ENCODE results near the gene MICAL3. TPM values are rescaled to one million over a fixed set of nuclear protein-coding genes. Genes with fewer than 3 reads are reported as not detected.

MICAL3 gene
- total and polyA plus RNA-seq, 9 of the 15 experiments (the other 6 are each of a cell fraction or from before 2014, with no cell fraction given), result 0.53 to 32.1 (median 12.3) TPM

DNA sequence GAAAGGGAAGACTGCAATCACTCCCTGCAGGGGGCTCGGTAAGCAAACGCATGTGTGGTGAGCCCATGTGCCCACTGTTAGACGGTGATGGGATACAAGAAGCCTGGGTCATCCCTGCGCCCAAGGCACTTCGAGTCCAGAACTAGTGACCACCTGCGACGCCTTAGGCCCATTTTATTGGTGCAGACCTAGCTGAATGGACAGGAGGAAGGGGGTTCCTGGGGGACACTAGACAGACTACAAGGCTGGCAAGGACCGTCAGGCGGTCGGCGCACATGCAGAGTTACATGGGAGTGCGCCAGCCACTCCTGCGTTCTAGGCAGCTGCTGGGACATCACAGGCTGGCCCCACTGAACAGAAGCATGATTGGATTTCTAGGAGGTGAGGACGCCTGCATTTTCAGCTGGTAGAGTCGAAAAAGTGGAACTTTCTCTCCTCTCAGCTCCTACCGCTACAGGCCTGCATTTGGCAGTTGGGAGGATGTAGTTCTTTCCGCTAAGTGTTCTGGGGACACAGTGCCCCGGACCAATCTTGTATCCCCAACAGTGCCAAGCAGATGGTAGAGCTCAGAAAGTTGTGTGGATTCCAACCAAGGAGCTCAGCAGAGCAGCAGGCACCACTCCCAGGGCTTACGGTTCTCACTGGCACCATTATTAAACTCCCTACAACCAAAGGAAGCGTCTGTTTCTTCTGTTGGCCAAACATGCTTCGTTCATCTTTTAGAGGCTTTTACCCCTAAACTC, 285.8 kb downstream of the MICAL3 start:
- no peak for ATAC-seq
- intact Hi-C loops (cut with micrococcal nuclease), result no loop called here

More for the DNA sequence above, 285.8 kb downstream of the MICAL3 start:
- H3K27ac ChIP-seq (ENCODE audit: extremely low read depth, low read depth, low read length), result no peak overlapping the region
- H3K4me3 ChIP-seq, result no peak overlapping the region
- no peaks in the 10 kb centered on the region for H3K79me2 ChIP-seq (ENCODE audit: control insufficient read depth, insufficient read depth, low read length)
- H3K9me3 ChIP-seq (replicated peaks; ENCODE audit: control insufficient read depth, insufficient read depth, low read depth, low read length), result no peaks in the 10 kb centered on the region
- peaks cover 0 to 9% of the 10 kb centered on the region in 2 experiments; a peak in 2 of 5 replicates for H3K4me1 ChIP-seq (replicated peaks in 1 of 2; ENCODE audit: control insufficient read depth in 2 of 2, insufficient read depth in 2 of 2, low read length in 2 of 2)
- H3K4me2 ChIP-seq (ENCODE audit: insufficient read depth, low read length), result no peak overlapping the region
- FAIRE-seq, result no peak
- peaks cover 8% of the 10 kb centered on the region; the same call in 1 of the 2 replicates for H4K20me1 ChIP-seq (replicated peaks; ENCODE audit: control insufficient read depth, insufficient read depth, low read length)
- H3K36me3 ChIP-seq (ENCODE audit: control insufficient read depth, insufficient read depth, low read length), result peaks cover 62% of the 10 kb centered on the region
- BruUV-seq (replicated peaks), result no TSS peak
- H3K9me1 ChIP-seq (ENCODE audit: control insufficient read depth, insufficient read depth, low read length), result peaks cover 2% of the 10 kb centered on the region
- no peak overlapping the region for H3K9ac ChIP-seq (ENCODE audit: insufficient read depth in 1 of 2, low read depth in 2 of 2, low read length in 2 of 2)
- no peak overlapping the region for H2AFZ ChIP-seq (ENCODE audit: low read depth, low read length)
- in situ Hi-C loops (cut with MboI), result loop anchor here (10.0 kb wide), 1 partner anchor 184 kb away; no protein-coding TSS in a partner anchor
- DNase-seq (ENCODE audit: extremely low read depth in 1 of 4, low spot score in 3 of 4), result no peak
- H3K27me3 ChIP-seq (ENCODE audit: control insufficient read depth in 2 of 2, insufficient read depth in 2 of 2, low read length in 2 of 2), result no peaks in the 10 kb centered on the region
- CTCF ChIA-PET (ENCODE audit: low intra/inter-chr PET ratio), result no interaction called here
- 93% methylated on average over 21 of the region's 21 CpGs for WGBS (ENCODE audit: insufficient coverage, low coverage, missing lambda C conversion rate)
- TF ChIP-seq ZNF586 (CRISPR knock-in tag; conservative IDR thresholded peaks at IDR 0.05) (no peak), PTTG1 (tag; IDR thresholded peaks at IDR 0.05; ENCODE audit: low read depth) (no peak), TEAD1 (CRISPR knock-in tag; IDR thresholded peaks at IDR 0.05) (no peak), NKRF (IDR thresholded peaks at IDR 0.05; ENCODE audit: borderline replicate concordance) (no peak), MYBL2 (IDR thresholded peaks at IDR 0.05; ENCODE audit: low read depth) (no peak), MYBL2 (CRISPR knock-in tag; IDR thresholded peaks at IDR 0.05; ENCODE audit: borderline replicate concordance) (no peak), TCFL5 (CRISPR knock-in tag; conservative IDR thresholded peaks at IDR 0.05) (no peak), ZFP1 (CRISPR knock-in tag; IDR thresholded peaks at IDR 0.05) (no peak), NCOR1 (IDR thresholded peaks at IDR 0.05) (no peak), NCOA4 (IDR thresholded peaks at IDR 0.05; ENCODE audit: partially characterized antibody) (no peak), BRF1 (IDR thresholded peaks at IDR 0.05; ENCODE audit: borderline replicate concordance, extremely low read depth, insufficient read length) (no peak), TBP (optimal IDR thresholded peaks at IDR 0.05; ENCODE audit: low read depth, low read length) (no peak), ZBTB17 (CRISPR knock-in tag; IDR thresholded peaks at IDR 0.05) (no peak), ADNP (tag; IDR thresholded peaks at IDR 0.05) (no peak), SMC3 (conservative IDR thresholded peaks at IDR 0.05; ENCODE audit: insufficient read depth, low read depth, low read length) (no peak)
- TF ChIP-seq, protein P1, sequence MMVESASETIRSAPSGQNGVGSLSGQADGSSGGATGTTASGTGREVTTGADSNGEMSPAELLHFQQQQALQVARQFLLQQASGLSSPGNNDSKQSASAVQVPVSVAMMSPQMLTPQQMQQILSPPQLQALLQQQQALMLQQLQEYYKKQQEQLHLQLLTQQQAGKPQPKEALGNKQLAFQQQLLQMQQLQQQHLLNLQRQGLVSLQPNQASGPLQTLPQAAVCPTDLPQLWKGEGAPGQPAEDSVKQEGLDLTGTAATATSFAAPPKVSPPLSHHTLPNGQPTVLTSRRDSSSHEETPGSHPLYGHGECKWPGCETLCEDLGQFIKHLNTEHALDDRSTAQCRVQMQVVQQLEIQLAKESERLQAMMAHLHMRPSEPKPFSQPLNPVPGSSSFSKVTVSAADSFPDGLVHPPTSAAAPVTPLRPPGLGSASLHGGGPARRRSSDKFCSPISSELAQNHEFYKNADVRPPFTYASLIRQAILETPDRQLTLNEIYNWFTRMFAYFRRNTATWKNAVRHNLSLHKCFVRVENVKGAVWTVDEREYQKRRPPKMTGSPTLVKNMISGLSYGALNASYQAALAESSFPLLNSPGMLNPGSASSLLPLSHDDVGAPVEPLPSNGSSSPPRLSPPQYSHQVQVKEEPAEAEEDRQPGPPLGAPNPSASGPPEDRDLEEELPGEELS (CRISPR knock-in tag; IDR thresholded peaks at IDR 0.05; ENCODE audit: borderline replicate concordance), result no peak
- POLR2A ChIA-PET, result interaction anchor here (1.0 kb wide), 1 partner anchor 35 kb away, joined by 3 read pairs; no protein-coding TSS in a partner anchor

Data from K562 (cell line).